GM23338 (cell line): Measurements from ENCODE around the gene REXO5.

Source experiments
- JUNB ChIP-seq: IDR thresholded peaks from one replicate; pipeline ENCODE4 v1.6.1; 2016; ENCODE audit warnings: antibody characterized with exemption; ENCODE audit not compliant: unreplicated experiment
- ZNF114 ChIP-seq: fragments of 250-450 bp; sonication (Bioruptor Pico); IDR thresholded peaks from 2 replicates; pipeline ENCODE4 v1.5.0; 2020; ENCODE audit warnings: mild to moderate bottlenecking, moderate library complexity
- TF ChIP-seq, protein P1 (sequence below), 2 experiments: fragments of 200-600 bp in 1 of 2; sonication (generic) in 1 of 2; conservative IDR thresholded peaks; 2 replicates each; pipeline versions ENCODE4 v1.5.1 to v1.6.1; 2016 to 2017; ENCODE audit warnings: antibody characterized with exemption in 2 of 2, low read depth in 2 of 2, mild to moderate bottlenecking in 2 of 2, moderate library complexity in 1 of 2

DNA sequence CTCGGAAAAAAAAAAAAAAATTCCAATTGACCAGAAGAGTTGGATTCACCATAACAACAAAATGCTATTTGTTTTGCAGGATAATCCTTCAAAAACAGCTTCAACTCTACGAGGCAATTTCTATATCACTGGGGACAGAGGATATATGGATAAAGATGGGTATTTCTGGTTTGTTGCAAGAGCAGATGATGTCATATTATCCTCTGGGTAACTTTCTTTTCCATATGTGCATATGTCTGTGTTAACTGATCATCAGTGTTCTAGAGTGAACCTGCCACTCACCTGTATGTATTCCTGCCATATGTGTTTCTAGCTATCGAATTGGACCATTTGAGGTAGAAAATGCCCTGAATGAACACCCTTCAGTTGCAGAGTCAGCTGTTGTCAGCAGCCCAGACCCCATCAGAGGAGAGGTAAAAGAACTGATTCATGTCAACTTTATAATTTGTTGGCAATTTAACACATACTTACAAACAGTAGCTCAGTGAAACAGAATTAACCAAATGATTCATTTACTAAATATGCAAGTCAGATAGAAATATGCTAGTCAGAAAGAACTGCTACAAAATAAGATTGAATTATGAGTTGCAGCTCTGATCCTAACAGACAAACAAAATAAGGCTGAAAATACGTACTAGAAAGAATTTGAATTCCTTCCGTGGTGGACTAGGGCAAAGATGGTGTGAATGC, 14.3 kb upstream of the REXO5 start:
- TF ChIP-seq ZNF114 (no peak), JUNB (no peak)
- TF ChIP-seq, protein P1, sequence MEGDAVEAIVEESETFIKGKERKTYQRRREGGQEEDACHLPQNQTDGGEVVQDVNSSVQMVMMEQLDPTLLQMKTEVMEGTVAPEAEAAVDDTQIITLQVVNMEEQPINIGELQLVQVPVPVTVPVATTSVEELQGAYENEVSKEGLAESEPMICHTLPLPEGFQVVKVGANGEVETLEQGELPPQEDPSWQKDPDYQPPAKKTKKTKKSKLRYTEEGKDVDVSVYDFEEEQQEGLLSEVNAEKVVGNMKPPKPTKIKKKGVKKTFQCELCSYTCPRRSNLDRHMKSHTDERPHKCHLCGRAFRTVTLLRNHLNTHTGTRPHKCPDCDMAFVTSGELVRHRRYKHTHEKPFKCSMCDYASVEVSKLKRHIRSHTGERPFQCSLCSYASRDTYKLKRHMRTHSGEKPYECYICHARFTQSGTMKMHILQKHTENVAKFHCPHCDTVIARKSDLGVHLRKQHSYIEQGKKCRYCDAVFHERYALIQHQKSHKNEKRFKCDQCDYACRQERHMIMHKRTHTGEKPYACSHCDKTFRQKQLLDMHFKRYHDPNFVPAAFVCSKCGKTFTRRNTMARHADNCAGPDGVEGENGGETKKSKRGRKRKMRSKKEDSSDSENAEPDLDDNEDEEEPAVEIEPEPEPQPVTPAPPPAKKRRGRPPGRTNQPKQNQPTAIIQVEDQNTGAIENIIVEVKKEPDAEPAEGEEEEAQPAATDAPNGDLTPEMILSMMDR (conservative IDR thresholded peaks at IDR 0.05; ENCODE audit: low read depth in 2 of 2) = no peak
